HG03460 (cell line): ENCODE data around the gene ROCK2.

ENCODE experiments used
- ATAC-seq: cut with Tn5 transposase; IDR thresholded peaks from one replicate; pipeline ENCODE4 v1.9.1; 2021; ENCODE audit not compliant: unreplicated experiment

The ROCK2 gene

DNA sequence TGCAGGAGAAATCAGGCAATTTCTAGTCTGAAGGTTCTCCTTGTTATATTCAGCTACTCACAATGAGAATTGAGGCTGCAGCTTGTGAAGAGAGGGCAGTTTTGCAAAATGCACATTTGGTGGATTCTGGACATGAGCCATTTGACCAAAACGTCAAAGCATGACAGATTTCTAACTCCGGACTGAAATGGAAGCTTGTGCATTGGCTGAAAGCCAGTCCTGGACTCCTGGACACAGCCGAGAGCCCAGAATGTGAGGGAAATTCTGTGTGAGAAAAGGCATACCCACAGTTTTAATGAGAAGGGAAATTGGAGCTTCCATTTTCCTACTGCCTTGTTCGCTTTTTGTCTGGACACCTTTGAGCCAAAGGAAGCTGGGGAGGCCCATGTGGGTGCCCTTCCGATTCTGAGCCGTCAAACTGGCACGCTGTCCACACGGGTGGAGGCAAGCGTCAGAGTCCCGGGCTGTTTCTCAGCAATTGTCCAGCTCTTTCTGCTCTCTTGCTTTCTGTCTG, 23.7 kb upstream of the ROCK2 start:
- no peak for ATAC-seq

- ATAC-seq = no peak
These were observed 22.8 kb upstream of the ROCK2 start for GRCh38 chr2:11367170-11367730.

GRCh38 chr2:11366326-11366741, 21.9 kb upstream of the ROCK2 start:
- ATAC-seq = no peak

DNA sequence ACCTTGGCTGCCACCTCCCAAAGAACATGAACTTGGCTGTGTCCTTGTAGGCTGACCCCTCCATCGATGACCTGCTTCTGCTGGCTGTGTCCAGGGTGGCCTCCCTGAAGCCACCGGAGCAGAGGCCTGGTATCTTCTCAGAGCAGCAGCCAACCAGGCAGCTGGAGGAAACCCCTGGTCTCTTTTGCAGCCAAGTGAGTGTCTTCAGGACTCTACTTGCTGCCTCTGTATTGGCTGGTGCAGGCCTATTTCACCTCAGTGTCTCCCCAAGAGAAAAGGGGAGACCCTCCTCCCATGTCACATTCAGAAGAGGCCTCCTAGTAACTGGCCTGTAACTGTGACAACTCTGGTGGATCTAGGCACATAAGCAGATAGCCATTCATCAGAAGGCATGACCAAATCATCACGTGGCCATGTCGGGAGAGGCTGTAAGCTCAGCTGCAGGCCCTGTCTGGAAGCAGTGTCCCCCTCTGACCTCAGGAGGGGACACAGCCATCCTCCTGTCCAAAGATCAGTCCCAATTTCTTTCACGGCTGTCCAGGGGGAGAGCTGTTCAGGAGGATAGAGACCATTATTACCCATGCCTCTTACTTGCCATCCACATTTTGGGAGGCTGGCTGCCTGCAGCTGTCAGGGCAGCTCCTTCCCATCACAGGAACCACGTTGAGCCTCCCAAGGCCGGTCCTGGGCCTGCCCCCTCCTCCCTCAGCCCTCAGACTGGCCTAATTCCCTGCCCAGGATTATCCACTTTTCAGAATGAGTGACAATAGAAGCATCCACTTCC, 20.9 kb upstream of the ROCK2 start:
- no peak for ATAC-seq

DNA sequence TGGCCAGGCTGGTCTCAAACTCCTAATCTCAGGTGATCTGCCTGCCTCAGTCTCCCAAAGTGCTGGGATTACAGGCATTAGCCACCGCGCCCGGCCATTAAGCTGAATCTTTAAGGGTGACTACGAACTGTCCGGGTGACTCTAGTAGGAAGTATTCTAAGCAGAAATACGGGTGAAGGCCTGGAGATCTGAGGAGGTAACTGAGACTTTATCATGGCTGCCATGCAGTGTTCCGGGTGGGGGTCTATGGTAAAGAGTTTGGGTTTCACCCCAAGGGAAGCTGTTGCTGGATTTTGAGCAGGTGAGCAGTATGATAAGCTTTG, 20.1 kb upstream of the ROCK2 start:
- ATAC-seq = no peak

DNA sequence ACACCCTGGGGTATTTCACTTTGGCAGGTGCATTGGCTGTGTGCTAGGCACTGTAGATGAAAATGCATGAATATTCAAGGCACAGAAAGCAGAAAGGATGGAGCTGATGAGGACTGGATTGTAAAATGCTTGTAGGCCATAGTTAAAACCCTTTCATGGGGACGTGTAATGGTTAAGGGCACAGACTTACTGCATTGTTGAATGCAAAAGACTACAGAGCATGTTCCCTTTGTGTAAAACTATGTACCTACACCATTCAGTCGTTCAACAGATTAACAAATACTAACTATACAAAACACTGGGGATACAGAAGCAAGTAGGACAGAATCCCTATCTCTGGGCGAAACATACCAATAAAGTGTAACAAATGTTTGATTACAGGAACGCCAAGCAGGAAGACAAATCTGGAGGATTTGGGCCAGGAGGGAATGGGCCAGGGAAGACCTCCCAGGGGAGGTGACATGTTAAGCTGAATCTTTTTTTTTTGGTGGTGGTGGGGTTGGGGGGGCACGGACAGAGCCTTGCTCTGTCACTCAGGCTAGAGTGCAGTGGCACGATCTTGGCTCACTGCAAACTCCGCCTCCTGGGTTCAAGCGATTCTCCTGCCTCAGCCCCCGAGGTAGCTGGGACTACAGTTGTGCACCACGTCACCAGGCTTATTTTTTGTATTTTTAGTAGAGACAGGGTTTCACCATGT, 19.6 kb upstream of the ROCK2 start:
- no peak for ATAC-seq

GRCh38 chr2:11359865-11360264, 15.4 kb upstream of the ROCK2 start:
- no peak for ATAC-seq

DNA sequence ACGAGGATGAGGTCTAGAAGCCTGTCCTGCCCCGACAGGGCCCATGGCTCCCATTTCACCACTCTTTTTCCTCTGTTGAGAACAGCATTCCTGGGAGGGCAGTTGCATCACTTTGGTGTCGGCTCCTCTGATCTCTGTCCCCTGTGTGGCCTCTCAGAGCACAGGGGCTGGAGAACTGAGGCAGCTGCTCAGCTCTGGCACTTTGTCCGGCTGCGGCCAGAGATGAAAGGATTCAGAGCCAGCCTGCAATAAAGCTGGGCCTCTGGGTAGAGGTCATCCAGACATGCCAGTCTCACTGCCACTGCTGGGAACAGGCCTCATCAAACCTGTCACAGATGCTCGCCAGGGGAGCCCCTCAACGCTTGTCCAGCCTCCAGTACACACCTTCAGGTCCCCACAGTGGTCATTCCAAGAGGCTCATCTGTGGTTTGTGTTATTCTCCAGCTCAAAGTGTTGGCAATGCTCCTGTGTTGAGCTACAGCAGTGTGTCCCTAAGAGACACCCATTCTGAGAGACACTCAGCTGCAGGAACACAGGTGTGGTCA, 13.1 kb upstream of the ROCK2 start:
- ATAC-seq = no peak

DNA sequence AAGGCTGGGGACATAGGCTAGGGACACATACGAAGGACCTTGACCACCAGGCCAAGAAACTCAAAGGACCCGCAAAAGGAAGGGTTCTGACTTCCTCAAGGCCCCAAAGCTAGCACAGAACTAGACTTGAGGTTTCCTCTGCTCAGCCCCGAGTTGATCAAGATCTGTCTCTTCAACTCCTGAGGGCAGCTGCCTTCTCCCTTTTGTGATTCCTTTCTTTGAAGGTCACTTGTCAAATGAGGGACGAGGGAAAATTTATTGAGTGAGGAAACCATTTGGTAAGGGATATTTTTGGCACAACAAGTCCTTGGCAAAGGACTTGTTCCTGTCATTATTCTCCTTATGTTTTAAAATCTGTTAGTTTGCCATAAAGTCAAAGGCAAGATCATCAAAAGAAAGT, 12.3 kb upstream of the ROCK2 start:
- ATAC-seq = no peak

DNA sequence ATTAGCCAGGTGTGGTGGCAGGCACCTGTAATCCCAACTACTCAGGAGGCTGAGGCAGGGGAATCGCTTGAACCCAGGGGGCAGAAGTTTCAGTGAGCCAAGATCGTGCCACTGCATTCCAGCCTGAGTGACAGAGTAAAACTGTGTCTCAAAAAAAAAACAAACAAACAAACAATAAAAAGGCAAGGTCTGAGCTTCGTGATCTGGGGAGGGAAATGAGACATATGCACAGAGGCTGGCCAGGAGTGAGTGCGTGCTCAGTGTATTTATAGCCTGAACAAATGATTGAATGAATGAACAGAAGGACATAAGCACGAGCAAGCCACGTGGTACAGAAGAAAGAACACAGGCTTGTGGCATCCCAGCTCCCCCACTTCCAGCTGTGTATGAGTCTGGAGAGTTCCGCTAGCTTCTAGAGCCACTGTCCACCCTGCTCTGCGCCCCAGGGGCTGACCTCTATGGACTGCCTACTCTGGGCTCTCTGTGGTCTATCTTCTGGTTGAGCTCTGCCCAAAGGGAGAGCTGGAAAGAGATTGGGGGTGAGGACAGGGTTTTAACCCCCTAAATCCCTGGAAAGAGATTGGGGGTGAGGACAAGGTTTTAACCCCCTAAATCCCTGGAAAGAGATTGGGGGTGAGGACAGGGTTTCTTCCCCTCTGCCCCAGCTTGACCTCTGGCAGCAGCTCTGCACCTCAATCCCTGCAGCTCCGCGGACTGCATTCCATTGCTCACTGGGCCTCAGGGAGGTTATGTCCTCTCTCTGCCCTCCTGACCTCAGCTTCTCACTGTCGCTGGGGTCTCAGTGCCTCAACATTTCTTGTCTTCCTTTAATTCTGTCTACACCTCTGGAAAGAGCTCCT, 11.0 kb upstream of the ROCK2 start:
- ATAC-seq = no peak

DNA sequence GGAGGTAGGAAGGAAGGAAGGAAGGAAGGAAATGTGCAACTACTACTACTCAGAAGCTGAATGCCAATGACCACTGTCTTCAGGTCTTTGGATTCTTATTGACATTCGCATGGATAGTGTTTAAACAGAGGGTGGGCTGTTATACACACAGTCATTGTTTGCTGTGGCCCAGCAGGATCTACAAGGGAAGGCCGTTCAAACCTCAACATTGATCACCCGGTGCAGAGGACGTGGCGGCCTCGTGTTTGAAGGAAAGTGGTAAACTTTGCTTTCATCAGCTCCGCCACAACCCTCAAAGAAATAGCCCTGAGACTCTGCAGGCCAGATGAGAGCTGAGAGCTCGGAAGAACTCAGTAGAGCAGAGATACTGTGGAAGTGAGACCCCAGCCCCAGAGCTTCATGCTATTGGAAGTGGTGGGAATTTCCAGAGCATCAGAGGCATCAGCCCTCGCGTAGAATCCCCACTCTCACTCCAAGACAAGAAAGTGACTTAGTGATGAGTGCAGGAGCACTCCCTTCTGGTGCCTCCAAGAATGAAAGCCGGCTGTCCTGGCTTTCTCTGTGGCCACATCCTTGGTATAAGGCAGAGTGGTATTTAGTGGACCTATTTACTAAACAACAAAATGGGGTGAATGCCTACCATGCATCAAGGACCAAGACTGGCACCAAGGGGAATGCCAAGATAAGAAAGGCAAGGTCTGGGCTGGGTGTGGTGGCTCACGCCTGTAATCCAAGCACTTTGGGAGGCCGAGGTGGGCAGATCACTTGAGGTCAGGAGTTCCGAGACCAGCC, 10.1 kb upstream of the ROCK2 start:
- no peak for ATAC-seq

DNA sequence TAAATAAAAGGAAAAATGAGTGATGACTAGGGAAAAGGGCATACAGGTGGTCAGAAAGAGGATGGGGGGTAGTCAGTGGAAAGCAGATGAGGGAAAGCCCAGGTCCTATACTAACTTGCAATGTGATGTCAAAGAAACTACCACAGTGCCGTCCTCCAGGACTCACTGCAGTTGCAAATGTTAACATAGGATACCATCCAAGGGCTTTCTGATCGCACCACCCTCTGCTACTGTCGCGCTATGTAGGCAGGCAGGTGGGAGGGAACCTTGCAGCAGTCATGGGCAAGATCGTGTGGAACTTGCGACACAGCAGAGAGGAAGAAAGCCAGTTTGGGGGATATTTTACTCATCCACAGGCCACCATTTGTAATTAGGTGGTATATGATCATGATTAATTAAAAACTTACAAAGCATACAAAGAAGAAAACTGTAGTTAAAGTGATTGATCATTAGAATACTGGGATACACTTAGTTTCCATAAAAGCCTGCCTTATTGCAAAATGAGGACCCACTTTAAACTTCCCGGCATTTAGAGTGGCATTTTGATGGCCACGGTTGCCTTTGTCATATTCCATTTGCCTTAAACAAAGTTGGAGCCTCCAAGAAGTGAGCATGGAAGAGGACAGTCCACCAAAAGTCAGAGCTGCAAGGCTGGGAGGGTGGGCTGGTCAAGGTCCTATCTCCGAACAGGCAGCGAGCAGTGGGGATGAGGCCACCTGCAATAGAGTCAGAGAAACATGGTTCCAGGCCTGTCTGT, 8.5 kb upstream of the ROCK2 start:
- ATAC-seq = no peak

DNA sequence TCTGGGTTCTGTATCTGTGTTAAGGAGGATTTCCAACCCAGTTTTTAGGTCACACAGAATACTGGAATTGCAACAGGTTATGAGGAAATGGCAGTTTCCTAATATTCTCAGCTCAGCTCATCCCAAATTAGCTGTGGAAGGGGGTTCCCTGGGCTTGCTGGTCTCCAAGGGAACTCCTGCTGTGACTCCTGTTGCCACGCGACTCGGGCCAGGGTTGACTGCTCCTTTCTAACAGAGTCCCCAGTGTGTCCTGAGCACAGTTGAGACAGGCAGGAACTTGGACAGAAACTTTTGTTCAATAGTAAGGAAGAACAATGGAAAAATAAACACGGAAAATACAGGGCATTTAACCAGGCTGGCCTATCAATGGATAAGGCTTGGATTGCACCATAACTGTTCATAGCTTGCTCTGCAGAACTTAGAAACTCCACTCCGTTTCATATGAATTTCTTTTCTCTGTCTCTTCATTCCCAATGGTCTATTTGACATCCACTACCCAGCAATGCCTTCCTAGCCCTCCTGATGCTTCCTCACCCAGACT, 3.8 kb upstream of the ROCK2 start:
- ATAC-seq = no peak

DNA sequence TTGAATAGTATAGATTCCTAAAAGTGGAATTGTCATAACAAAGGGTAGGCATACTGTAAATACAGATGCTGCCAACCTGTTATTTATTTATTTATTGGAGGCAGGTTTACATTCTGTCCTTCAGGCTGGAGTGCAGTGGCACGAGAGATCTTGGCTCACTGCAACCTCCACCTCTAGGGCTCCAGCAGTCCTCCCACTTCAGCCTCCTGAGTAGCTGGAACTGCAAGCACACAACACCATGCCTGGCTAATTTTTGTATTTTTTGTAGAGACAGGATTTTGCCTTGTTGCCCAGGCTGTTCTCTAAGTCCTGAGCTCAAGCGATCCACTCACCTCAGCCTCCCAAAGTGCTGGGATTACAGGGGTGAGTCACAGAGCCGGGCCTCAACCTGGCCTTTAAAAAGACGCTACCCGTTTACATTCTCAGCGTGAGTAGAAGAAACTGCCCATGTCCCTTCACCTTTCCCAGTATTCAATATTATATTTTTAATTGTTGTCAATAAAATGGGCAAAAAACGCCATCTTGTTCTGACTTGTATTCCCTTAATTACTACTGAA, 3.0 kb upstream of the ROCK2 start:
- ATAC-seq = no peak

GRCh38 chr2:11346023-11346482, 1.6 kb upstream of the ROCK2 start:
- no peak for ATAC-seq

DNA sequence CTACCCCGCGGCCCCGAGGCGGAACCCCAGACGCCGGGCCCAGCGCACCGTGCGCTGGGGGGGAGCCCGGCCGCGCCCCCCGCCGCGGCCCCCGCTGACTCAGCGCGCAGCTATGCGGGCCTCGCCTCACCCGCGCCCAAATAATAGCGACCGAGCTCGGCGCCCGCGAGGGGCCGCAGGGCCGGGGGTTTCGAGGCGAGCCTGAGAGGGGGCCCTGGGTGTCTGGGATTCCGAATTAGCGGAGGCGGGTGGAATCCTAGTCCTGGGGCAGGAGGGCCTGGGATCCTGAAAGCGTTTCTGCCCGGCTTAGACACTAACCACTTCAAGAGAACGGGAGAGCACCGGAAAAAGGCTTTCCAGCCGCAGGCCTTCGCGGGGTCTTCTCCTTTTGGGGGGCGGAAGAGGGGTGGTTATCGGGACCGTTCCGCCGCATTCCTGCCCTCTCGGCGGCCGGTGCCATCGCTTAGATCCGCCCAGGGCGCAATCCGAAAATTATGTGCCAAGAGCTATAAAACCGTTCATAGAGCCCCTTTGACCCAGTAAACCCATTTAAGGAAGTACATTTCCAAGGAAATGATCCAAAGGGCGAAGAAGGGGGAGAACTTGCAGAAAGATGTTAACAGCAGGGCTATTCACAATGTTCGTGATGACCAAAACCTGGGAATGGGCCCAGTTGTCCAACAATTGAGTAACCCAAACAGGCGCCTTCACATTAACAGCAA, 681 bp upstream of the ROCK2 start:
- ATAC-seq = no peak

GRCh38 chr2:11343650-11344341, 640 bp downstream of the ROCK2 start:
- peak; percentile 39 for ATAC-seq

- ATAC-seq = peak; percentile 39
These were observed 1.1 kb downstream of the ROCK2 start for GRCh38 chr2:11343368-11343649.
